GM12878 (cell line): Measurements from ENCODE around the gene MEAK7. TPM values are rescaled to one million over a fixed set of nuclear protein-coding genes. Genes with fewer than 3 reads are reported as not detected.

Experiments used
- ATAC-seq: fragments of 200-7000 bp; cut with Tn5 transposase; 3 replicates; pipeline ENCODE4 v1.9.1; 2020; ENCODE audit warnings: mild to moderate bottlenecking, moderate library complexity
- BruUV-seq: library from RNA; stranded (reverse); fragments of 400-500 nt; replicated peaks from 2 replicates; lab custom pipeline; 2021; lab: Mats Ljungman, UMichigan
- CTCF ChIA-PET: fragments of 300-600 bp; sonication (Branson Sonifier 250); formaldehyde crosslinking; extraction: SDS; loops from one replicate; lab custom pipeline; 2021; ENCODE audit warnings: inconsistent platforms; lab: Yijun Ruan, JAX
- POLR2A ChIA-PET: fragments of 350-600 bp; formaldehyde crosslinking; extraction: SDS; loops from one replicate; lab custom pipeline; 2021; ENCODE audit warnings: inconsistent platforms; lab: Charles Lee
- RAD21 ChIA-PET: fragments of 300-600 bp; sonication (Branson Sonifier 250); formaldehyde crosslinking; loops from one replicate; lab custom pipeline; 2023; ENCODE audit warnings: antibody characterized with exemption; ENCODE audit not compliant: unreplicated experiment; lab: Charles Lee
- SMC1A ChIA-PET: fragments of 300-600 bp; sonication (Branson Sonifier 250); formaldehyde crosslinking; loops from one replicate; lab custom pipeline; 2023; ENCODE audit not compliant: unreplicated experiment, uncharacterized antibody; lab: Charles Lee
- DNase-seq: peaks from one replicate; pipeline ENCODE4 v3.0.0-alpha.2; 2011; ENCODE audit warnings: low read depth, low spot score
- FAIRE-seq: peaks from 3 replicates; lab custom pipeline; 2011; peaks lifted over from hg19 to GRCh38; lab: Jason Lieb, UNC
- H2AFZ ChIP-seq: 2 replicates; pipeline ENCODE4 v1.6.0; 2011; ENCODE audit warnings: low read depth, low read length, control low read depth; ENCODE audit not compliant: control insufficient read depth
- H3K27ac ChIP-seq: 2 replicates; pipeline ENCODE4 v1.5.1; 2011; ENCODE audit warnings: control low read depth; ENCODE audit not compliant: control insufficient read depth, insufficient read depth
- H3K27me3 ChIP-seq, 2 experiments: replicated peaks in 1 of 2; 2 replicates each; pipeline versions ENCODE4 v1.6.0 to v1.6.1; 2011; ENCODE audit warnings: low read length in 1 of 2; ENCODE audit not compliant: control insufficient read depth in 2 of 2, insufficient read depth in 2 of 2
- H3K36me3 ChIP-seq, 2 experiments: 2 replicates each; pipeline ENCODE4 v1.5.1; 2011; ENCODE audit warnings: low read length in 1 of 2; ENCODE audit not compliant: control insufficient read depth in 2 of 2, insufficient read depth in 2 of 2
- H3K4me1 ChIP-seq: 2 replicates; pipeline ENCODE4 v1.6.1; 2011; ENCODE audit warnings: mild to moderate bottlenecking, low read length, moderate library complexity, mixed read lengths; ENCODE audit not compliant: control insufficient read depth, insufficient read depth
- H3K4me2 ChIP-seq: 2 replicates; pipeline ENCODE4 v1.6.0; 2011; ENCODE audit warnings: control low read depth; ENCODE audit not compliant: control insufficient read depth, insufficient read depth
- H3K4me3 ChIP-seq: fragments of 200-600 bp; sonication (generic); 2 replicates; pipeline ENCODE4 v1.5.1; 2016
- H3K79me2 ChIP-seq: 2 replicates; pipeline ENCODE4 v1.6.0; 2011; ENCODE audit warnings: low read length; ENCODE audit not compliant: control insufficient read depth, insufficient read depth
- H3K9ac ChIP-seq: 2 replicates; pipeline ENCODE4 v1.8.0; 2011; ENCODE audit warnings: low read length, control low read depth, mixed read lengths; ENCODE audit not compliant: control insufficient read depth, insufficient read depth
- H3K9me3 ChIP-seq: replicated peaks from 3 replicates; pipeline ENCODE4 v1.5.1; 2011; ENCODE audit warnings: mild to moderate bottlenecking, low read length; ENCODE audit not compliant: control insufficient read depth, insufficient read depth
- H4K20me1 ChIP-seq: 2 replicates; pipeline ENCODE4 v1.6.0; 2011; ENCODE audit not compliant: control insufficient read depth, insufficient read depth
- ZNF274 ChIP-seq: IDR thresholded peaks from one replicate; pipeline ENCODE4 v1.8.0; 2011; ENCODE audit not compliant: insufficient read length, insufficient read depth
- WGBS: methylation state at CpG from one replicate; pipeline ENCODE4 v1.1.6; 2016; ENCODE audit warnings: low lambda C conversion rate; ENCODE audit not compliant: insufficient replicate concordance, insufficient coverage; ENCODE audit errors: missing lambda C conversion rate; 5-methylcytosine and 5-hydroxymethylcytosine counted together
- in situ Hi-C: fragments of 300-500 bp; cut with MboI; formaldehyde crosslinking; loops from 9 replicates; pipeline ENCODE4 v1.14.3; 2018; ENCODE audit warnings: mixed read lengths
- intact Hi-C: fragments of 100-400 bp; cut with micrococcal nuclease; formaldehyde crosslinking; loops from one replicate; pipeline ENCODE4 v1.14.2; 2022; ENCODE audit not compliant: unreplicated experiment
- polyA plus RNA-seq, 11 experiments: library from polyadenylated mRNA; depleted of rRNA in 4 of 11; unstranded in 6 of 11; stranded (reverse) in 5 of 11; fragments of >200 nt; fragmentation: Nextera tagmentation in 4 of 11; fragmentation: Illumina TruSeq in 1 of 11; extraction: Ambion mirVana in 4 of 11; extraction: Trizol in 1 of 11; gene quantifications; 1 replicate in 1 of 11; 2 replicates in 10 of 11; pipeline versions ENCODE4 v1.2.1 to v1.2.3, GENCODE V29; 2011 to 2016; ENCODE audit warnings: inconsistent platforms in 2 of 11, missing spikeins in 2 of 11, low read depth in 1 of 11
- total RNA-seq, 4 experiments: library from RNA; depleted of rRNA in 3 of 4; stranded (reverse); fragments of >200 nt in 3 of 4; fragmentation: Illumina TruSeq in 1 of 4; extraction: Trizol in 1 of 4; gene quantifications; 2 replicates each; pipeline versions ENCODE4 v1.2.1 to v1.2.3, GENCODE V29; 2013 to 2021
- TF ChIP-seq, protein P1 (sequence below): fragments of 450-650 bp; IDR thresholded peaks from 2 replicates; pipeline ENCODE4 v1.6.1; 2017; ENCODE audit warnings: mild to moderate bottlenecking, moderate library complexity

The MEAK7 gene
- total and polyA plus RNA-seq, 10 of the 15 experiments (the other 5 are each of a cell fraction or from before 2014, with no cell fraction given) = 1.4 to 11.9 (median 6.4) TPM

DNA sequence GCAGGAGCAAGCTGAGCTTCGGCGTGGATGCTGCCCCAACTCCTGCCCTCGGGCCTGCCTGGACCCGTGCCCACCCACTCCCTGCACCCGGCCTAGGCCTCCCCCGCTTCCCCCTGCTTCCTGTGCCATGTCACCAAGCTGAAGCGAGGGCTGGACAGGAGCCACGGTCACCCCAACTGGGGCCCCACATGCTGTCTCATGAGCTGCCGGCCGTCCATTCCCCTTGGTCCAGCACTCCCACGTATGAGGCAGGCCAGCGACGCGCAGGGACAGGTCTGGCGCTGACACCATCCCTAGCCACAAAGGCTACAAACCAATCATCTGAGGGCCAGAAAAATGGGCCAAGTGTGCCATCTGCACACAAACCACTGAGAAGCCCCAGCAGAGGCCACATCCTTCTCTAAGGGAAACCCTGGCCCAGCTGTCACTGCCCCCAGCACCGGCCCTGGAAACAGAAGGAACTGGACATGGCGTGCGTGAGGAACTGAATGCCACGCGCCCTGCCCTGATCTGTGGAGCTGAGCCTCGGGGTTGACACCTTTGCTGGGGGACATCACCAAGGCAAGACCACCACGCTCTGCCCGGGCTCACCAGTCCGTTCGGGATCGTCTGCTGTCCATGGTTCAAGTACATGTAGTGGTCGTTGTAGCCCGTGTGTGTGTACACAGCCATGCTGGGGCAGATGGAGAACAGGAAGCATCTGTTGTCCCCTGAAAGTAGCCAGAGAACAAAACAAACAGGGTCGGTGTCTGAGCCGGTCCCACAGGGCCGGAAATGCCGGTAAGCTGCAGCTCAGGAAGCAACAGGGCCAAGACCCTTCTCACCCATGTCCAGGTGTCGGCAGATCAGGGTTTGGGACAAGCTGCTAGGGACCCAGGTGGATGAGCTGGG is 22.2 kb downstream of the MEAK7 start:
- Histone ChIP-seq H3K9ac (no peak overlapping the region), H2AFZ (no peak overlapping the region), H3K79me2 (no peaks in the 10 kb centered on the region), H3K27me3 (no peaks in the 10 kb centered on the region), H3K36me3 (no peaks in the 10 kb centered on the region; a peak in 3 of 4 replicates), H3K27ac (no peak overlapping the region)
- no peak for FAIRE-seq
- RAD21 ChIA-PET = interaction anchor here (1.9 kb wide), 1 partner anchor 205 kb away, joined by 5 read pairs; no protein-coding TSS in a partner anchor
- DNase-seq = no peak
- WGBS = 91% methylated on average over 33 of the region's 33 CpGs
- TF ChIP-seq ZNF274 = no peak
- TF ChIP-seq, protein P1, sequence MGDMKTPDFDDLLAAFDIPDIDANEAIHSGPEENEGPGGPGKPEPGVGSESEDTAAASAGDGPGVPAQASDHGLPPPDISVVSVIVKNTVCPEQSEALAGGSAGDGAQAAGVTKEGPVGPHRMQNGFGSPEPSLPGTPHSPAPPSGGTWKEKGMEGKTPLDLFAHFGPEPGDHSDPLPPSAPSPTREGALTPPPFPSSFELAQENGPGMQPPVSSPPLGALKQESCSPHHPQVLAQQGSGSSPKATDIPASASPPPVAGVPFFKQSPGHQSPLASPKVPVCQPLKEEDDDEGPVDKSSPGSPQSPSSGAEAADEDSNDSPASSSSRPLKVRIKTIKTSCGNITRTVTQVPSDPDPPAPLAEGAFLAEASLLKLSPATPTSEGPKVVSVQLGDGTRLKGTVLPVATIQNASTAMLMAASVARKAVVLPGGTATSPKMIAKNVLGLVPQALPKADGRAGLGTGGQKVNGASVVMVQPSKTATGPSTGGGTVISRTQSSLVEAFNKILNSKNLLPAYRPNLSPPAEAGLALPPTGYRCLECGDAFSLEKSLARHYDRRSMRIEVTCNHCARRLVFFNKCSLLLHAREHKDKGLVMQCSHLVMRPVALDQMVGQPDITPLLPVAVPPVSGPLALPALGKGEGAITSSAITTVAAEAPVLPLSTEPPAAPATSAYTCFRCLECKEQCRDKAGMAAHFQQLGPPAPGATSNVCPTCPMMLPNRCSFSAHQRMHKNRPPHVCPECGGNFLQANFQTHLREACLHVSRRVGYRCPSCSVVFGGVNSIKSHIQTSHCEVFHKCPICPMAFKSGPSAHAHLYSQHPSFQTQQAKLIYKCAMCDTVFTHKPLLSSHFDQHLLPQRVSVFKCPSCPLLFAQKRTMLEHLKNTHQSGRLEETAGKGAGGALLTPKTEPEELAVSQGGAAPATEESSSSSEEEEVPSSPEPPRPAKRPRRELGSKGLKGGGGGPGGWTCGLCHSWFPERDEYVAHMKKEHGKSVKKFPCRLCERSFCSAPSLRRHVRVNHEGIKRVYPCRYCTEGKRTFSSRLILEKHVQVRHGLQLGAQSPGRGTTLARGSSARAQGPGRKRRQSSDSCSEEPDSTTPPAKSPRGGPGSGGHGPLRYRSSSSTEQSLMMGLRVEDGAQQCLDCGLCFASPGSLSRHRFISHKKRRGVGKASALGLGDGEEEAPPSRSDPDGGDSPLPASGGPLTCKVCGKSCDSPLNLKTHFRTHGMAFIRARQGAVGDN = no peak
- TF ChIP-seq, all 136 proteins: peak for 0
- no peaks in the 10 kb centered on the region for H3K9me3 ChIP-seq
- no peaks in the 10 kb centered on the region for H3K4me1 ChIP-seq
- ChIA-PET POLR2A (no interaction called here), SMC1A (no interaction called here), CTCF (interaction anchor here (1.3 kb wide), 1 partner anchor 29 kb away, joined by 3 read pairs; no protein-coding TSS in a partner anchor)
- no TSS peak for BruUV-seq
- H4K20me1 ChIP-seq = no peaks in the 10 kb centered on the region
- intact Hi-C loops = no loop called here
- no peak overlapping the region for H3K4me2 ChIP-seq
- H3K4me3 ChIP-seq = no peak overlapping the region
- in situ Hi-C loops = no loop called here
- ATAC-seq = no peak
